ENCODE results near the gene CCT6A. TPM values are rescaled to one million over a fixed set of nuclear protein-coding genes. Genes with fewer than 3 reads are reported as not detected.
A peak's percentile ranks its signal among the peaks of the same experiment; 100 is the strongest.
"Not testable (repeated sequence)": the region's sequence is repeated elsewhere in the genome, so short reads cannot be mapped to it uniquely, and the experiment has no call there.

CCT6A gene
- 100 to 1,000 TPM; 116 to 123 TPM for total RNA-seq

DNA sequence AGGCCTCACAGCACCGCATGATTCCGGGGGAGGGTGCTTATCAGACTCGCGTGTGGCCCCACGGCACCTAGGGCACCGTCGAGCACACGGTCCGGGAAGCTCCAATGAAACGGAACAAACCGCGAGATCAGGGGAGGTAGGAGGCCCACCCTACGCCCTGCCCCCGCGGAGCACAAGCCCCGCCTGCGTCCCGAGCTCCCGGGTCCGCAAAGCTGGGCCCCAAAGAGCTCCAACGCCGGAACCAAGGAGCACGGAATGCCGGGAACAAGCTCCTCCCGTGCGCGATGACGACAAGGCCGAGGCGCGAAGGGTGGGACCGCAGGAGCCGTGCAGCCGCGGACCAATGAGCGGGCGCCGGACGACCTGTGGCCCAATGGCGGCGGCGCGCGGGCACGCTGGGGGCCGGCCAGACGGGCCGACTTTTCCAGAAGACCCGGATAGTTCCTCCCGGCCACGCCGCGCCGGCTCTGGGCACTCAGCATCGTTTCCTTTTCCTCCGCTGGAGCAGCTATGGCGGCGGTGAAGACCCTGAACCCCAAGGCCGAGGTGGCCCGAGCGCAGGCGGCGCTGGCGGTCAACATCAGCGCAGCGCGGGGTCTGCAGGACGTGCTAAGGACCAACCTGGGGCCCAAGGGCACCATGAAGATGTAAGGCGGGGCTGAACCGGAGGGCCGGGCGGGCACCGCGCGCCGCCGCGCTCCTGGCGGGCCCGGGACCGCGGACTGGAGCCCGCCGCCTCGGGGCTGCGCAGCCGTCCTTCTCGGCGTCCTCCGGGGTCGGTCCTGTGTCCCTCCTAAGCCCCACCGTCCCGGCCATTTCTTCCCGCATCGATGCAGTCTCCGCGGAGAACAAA, at the start of gene CCT6A, which contains the start of gene PSPH:
TSS of gene CCT6A (plus strand) at position 427 of the 853 bp plus-strand sequence. CDS start at position 511, 84 bp downstream.
TSS of gene PSPH (minus strand) at position 106 of the 853 bp plus-strand sequence. CDS start 30,232 bp downstream, outside the sequence.
- no peaks in the 10 kb centered on the region for H3K27me3 Mint-ChIP-seq
- peaks cover 45% of the 10 kb centered on the region for H3K4me1 Mint-ChIP-seq
- peak within 1 kb of the TSS; percentile 96 for H3K27ac Mint-ChIP-seq
- no peaks in the 10 kb centered on the region for H3K9me3 Mint-ChIP-seq
- peaks cover 36% of the 10 kb centered on the region for H3K36me3 Mint-ChIP-seq (ENCODE audit: low read depth)
- POLR2A ChIA-PET: interaction anchor here (1.0 kb wide), 1 partner anchor 12 kb away, joined by 3 read pairs; no protein-coding TSS in a partner anchor
- peak; percentile 89 for DNase-seq
- CTCF ChIA-PET: interaction anchor here (0.5 to 1.8 kb wide), 5 partner anchors 12 to 23 kb away, joined by 3 to 9 read pairs (median 5); partner anchors contain the start of gene SUMF2
- H3K4me3 Mint-ChIP-seq: peak within 1 kb of the TSS; percentile 98

- no peak overlapping the region for H3K4me3 Mint-ChIP-seq
- CTCF ChIA-PET: interaction anchor here (0.5 to 1.8 kb wide), 6 partner anchors 18 to 1384 kb away, joined by 3 to 6 read pairs (median 4); partner anchors contain the start of gene CHCHD2
- no peak overlapping the region for H3K27ac Mint-ChIP-seq
- peaks cover 5% of the 10 kb centered on the region for H3K4me1 Mint-ChIP-seq
- no peaks in the 10 kb centered on the region for H3K27me3 Mint-ChIP-seq
- POLR2A ChIA-PET: no interaction called here
- no peak for DNase-seq
- peaks cover 5% of the 10 kb centered on the region for H3K36me3 Mint-ChIP-seq (ENCODE audit: low read depth)
- no peaks in the 10 kb centered on the region for H3K9me3 Mint-ChIP-seq
These were observed 47.8 kb upstream of the CCT6A start for GRCh38 chr7:56003749-56004148.

- Mint-ChIP-seq H3K27me3 (no peaks in the 10 kb centered on the region), H3K4me1 (no peaks in the 10 kb centered on the region), H3K36me3 (ENCODE audit: low read depth) (no peaks in the 10 kb centered on the region), H3K27ac (peak overlapping the region; percentile 52), H3K9me3 (no peaks in the 10 kb centered on the region), H3K4me3 (no peak overlapping the region)
- POLR2A ChIA-PET: no interaction called here
- DNase-seq: no peak
- CTCF ChIA-PET: interaction anchor here (0.8 to 2.5 kb wide), 3 partner anchors 8 to 67 kb away, joined by 3 to 13 read pairs (median 4); no protein-coding TSS in a partner anchor
These were observed 44.4 kb upstream of the CCT6A start for GRCh38 chr7:56007167-56007652.

DNA sequence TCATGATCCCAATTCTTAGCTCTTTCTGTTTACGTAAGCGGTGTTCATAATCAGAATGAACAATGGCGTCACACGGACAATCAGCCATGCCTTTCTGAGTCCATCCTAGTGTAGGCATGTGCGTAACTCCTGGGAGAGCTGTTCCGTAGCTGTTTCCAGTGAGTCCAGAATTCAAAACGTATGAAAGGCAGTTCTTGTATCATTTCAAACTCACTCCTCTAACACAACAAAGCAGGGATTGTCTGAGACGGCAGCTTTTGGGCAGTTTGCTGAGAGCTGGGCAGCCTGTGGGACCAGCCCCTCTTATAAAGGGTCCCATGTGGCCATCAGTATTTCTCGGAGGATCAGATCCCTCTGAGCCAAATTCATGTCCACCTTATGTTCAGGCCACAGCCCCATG, 43.7 kb upstream of the CCT6A start:
- no peaks in the 10 kb centered on the region for H3K27me3 Mint-ChIP-seq
- H3K9me3 Mint-ChIP-seq: no peaks in the 10 kb centered on the region
- CTCF ChIA-PET: interaction anchor here (1.1 to 2.5 kb wide), 3 partner anchors 9 to 102 kb away, joined by 3 to 13 read pairs (median 4); no protein-coding TSS in a partner anchor
- no peak overlapping the region for H3K27ac Mint-ChIP-seq
- POLR2A ChIA-PET: no interaction called here
- no peaks in the 10 kb centered on the region for H3K4me1 Mint-ChIP-seq
- no peaks in the 10 kb centered on the region for H3K36me3 Mint-ChIP-seq (ENCODE audit: low read depth)
- no peak for DNase-seq
- H3K4me3 Mint-ChIP-seq: no peak overlapping the region

DNA sequence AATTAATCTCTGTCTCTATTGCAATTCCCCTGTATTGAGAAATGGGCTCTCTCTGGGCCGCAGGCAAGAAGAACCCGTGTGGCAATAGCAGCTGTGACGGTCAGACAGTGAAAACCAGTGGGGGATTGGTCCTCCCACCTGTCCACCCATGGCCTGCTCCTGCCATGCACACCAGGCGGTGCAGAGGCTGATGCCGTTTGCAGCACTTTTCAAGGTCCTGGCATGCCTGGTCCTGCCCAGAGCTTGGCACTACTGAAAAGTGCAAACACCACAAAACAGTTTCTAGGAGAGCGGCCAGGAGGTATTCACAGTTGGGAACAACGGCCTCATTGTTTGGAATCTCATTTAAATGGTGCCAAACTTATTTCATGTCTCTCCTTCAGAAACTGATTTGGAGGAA, 41.9 kb upstream of the CCT6A start:
- no peak overlapping the region for H3K27ac Mint-ChIP-seq
- CTCF ChIA-PET: interaction anchor here (0.8 kb wide), 1 partner anchor 82 kb away, joined by 3 read pairs; no protein-coding TSS in a partner anchor
- no peaks in the 10 kb centered on the region for H3K36me3 Mint-ChIP-seq (ENCODE audit: low read depth)
- no peak for DNase-seq
- H3K9me3 Mint-ChIP-seq: no peaks in the 10 kb centered on the region
- H3K4me3 Mint-ChIP-seq: no peak overlapping the region
- H3K4me1 Mint-ChIP-seq: no peaks in the 10 kb centered on the region
- POLR2A ChIA-PET: no interaction called here
- H3K27me3 Mint-ChIP-seq: no peaks in the 10 kb centered on the region

- CTCF ChIA-PET: interaction anchor here (1.8 kb wide), 1 partner anchor 46 kb away, joined by 8 read pairs; no protein-coding TSS in a partner anchor
- H3K4me1 Mint-ChIP-seq, H3K27me3 Mint-ChIP-seq, DNase-seq, H3K27ac Mint-ChIP-seq, H3K9me3 Mint-ChIP-seq, H3K4me3 Mint-ChIP-seq, POLR2A ChIA-PET: not testable (repeated sequence)
- peaks cover 13% of the 10 kb centered on the region for H3K36me3 Mint-ChIP-seq (ENCODE audit: low read depth)
These were observed 34.5 kb upstream of the CCT6A start for GRCh38 chr7:56017015-56017414.

GRCh38 chr7:56019501-56019900, 32.1 kb upstream of the CCT6A start:
- Mint-ChIP-seq H3K27ac (no peak overlapping the region), H3K4me3 (no peak overlapping the region), H3K27me3 (no peaks in the 10 kb centered on the region), H3K9me3 (no peaks in the 10 kb centered on the region), H3K4me1 (no peaks in the 10 kb centered on the region), H3K36me3 (ENCODE audit: low read depth) (peaks cover 13% of the 10 kb centered on the region)
- ChIA-PET CTCF (interaction anchor here (1.0 kb wide), 1 partner anchor 46 kb away, joined by 3 read pairs; no protein-coding TSS in a partner anchor), POLR2A (interaction anchor here (1.0 kb wide), 1 partner anchor 46 kb away, joined by 4 read pairs; no protein-coding TSS in a partner anchor)
- no peak for DNase-seq

DNA sequence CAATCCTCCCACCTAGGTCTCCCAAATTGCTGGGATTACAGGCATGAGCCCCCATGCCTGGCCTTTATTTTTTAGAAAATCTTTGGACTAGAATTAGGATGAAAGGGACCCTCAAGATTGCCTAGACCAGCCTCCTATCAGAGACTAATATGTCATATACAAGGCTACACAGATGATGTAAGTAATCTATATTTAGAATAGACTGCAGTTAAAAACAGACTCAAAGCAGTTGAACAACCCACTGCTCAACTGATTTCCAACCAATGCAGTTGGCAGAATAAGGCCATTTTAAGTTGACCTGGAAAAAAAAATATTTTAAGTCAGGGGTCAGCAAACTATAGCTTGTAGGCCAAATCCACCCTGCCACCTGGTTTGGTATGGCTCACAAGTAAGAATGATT, 28.1 kb upstream of the CCT6A start:
- Mint-ChIP-seq H3K4me1 (no peaks in the 10 kb centered on the region), H3K36me3 (ENCODE audit: low read depth) (peaks cover 12% of the 10 kb centered on the region), H3K27ac (no peak overlapping the region), H3K9me3 (no peaks in the 10 kb centered on the region), H3K4me3 (no peak overlapping the region), H3K27me3 (no peaks in the 10 kb centered on the region)
- POLR2A ChIA-PET: no interaction called here
- CTCF ChIA-PET: interaction anchor here (0.5 to 1.4 kb wide), 2 partner anchors 9 to 24 kb away, joined by 3 to 4 read pairs; no protein-coding TSS in a partner anchor
- DNase-seq: no peak

DNA sequence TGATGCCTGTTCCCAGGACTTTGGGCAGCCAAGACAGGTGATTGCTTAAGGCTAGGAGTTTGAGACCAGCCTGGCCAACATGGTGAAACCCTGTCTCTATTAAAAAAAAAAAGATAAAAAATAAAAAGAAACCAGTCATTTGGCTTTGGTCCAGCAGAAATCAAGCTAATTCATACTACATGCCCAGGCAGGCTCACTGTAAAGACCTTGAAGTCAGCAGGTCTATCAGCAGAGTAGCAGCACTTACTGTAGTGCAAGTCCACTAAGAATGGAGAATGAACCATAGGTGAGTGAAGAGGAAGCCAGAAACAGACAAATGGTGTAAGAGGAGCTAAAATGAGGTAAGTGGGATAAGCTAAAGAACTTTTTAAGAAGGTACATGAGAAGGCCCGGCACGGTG, 25.0 kb upstream of the CCT6A start:
- no peak for DNase-seq
- Mint-ChIP-seq H3K4me1 (no peaks in the 10 kb centered on the region), H3K9me3 (no peaks in the 10 kb centered on the region), H3K27me3 (no peaks in the 10 kb centered on the region), H3K36me3 (ENCODE audit: low read depth) (no peaks in the 10 kb centered on the region), H3K27ac (no peak overlapping the region), H3K4me3 (no peak overlapping the region)
- ChIA-PET POLR2A (no interaction called here), CTCF (interaction anchor here (0.6 to 1.3 kb wide), 2 partner anchors 13 to 49 kb away, joined by 3 read pairs; no protein-coding TSS in a partner anchor)

DNA sequence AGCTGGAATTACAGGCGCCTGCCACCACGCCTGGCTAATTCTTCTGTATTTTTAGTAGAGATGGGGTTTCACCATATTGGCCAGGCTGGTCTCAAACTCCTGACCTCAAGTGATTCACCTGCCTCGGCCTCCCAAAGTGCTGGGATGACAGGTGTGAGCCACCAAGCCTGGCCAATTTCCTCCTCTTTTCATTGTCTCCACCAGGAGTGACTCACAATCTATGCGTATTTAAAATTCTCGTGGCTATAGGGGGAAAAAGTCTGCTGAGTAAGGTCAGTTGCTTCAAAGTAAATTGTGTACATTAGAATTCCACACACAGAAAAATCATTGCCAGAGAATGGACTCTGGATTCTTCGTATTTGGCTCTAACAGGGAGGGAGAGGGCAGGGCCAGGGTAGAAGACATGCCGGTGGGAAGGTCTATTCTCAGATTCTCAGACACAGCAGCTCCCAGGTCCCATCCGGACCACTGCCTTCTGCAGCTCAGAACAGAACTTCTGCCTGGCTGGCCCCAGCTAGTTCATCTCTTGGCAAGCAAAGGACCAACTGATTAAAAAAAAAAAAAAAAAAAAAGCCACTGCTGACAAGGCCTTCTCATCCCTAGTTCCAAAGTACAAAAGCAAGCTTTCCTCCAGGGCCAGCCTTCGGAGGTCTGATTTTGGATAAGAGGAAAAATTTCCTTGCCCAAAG, 22.5 kb upstream of the CCT6A start:
- CTCF ChIA-PET: interaction anchor here (0.8 to 1.8 kb wide), 3 partner anchors 13 to 16 kb away, joined by 3 to 4 read pairs (median 3); no protein-coding TSS in a partner anchor
- no peaks in the 10 kb centered on the region for H3K27me3 Mint-ChIP-seq

GRCh38 chr7:56030340-56030739, 21.2 kb upstream of the CCT6A start:
- no peaks in the 10 kb centered on the region for H3K36me3 Mint-ChIP-seq (ENCODE audit: low read depth)
- H3K27me3 Mint-ChIP-seq: no peaks in the 10 kb centered on the region
- no peaks in the 10 kb centered on the region for H3K9me3 Mint-ChIP-seq
- H3K4me1 Mint-ChIP-seq: peaks cover 16% of the 10 kb centered on the region
- CTCF ChIA-PET: interaction anchor here (0.6 kb wide), 2 partner anchors 8 to 27 kb away, joined by 3 to 5 read pairs; no protein-coding TSS in a partner anchor
- H3K4me3 Mint-ChIP-seq: no peak overlapping the region
- no peak overlapping the region for H3K27ac Mint-ChIP-seq
- POLR2A ChIA-PET: no interaction called here
- no peak for DNase-seq

More for the DNA sequence above, 22.5 kb upstream of the CCT6A start:
- Mint-ChIP-seq H3K4me3 (no peak overlapping the region), H3K27ac (no peak overlapping the region), H3K36me3 (ENCODE audit: low read depth) (no peaks in the 10 kb centered on the region), H3K9me3 (no peaks in the 10 kb centered on the region), H3K4me1 (peaks cover 14% of the 10 kb centered on the region)
- POLR2A ChIA-PET: no interaction called here
- DNase-seq: no peak

- POLR2A ChIA-PET; H3K27ac Mint-ChIP-seq; DNase-seq; H3K27me3 Mint-ChIP-seq; H3K36me3 Mint-ChIP-seq (ENCODE audit: low read depth); H3K9me3 Mint-ChIP-seq; H3K4me3 Mint-ChIP-seq: not testable (repeated sequence)
- peaks cover 16% of the 10 kb centered on the region for H3K4me1 Mint-ChIP-seq
- CTCF ChIA-PET: interaction anchor here (0.6 to 1.0 kb wide), 2 partner anchors 20 to 25 kb away, joined by 3 to 5 read pairs; partner anchors contain the start of gene CCT6A
These were observed 20.0 kb upstream of the CCT6A start for GRCh38 chr7:56031556-56031955.
